ENCODE measurements around the gene KCNJ14. TPM values are rescaled to one million over a fixed set of nuclear protein-coding genes. Genes with fewer than 3 reads are reported as not detected.
"Not testable (repeated sequence)": the region's sequence is repeated elsewhere in the genome, so short reads cannot be mapped to it uniquely, and the experiment has no call there.

The KCNJ14 gene
- total RNA-seq, 3 donors from 2014 or later (not counting 1 experiment from before 2014, with no cell fraction given): 0.77 to 1.2 (median 0.85) TPM

DNA sequence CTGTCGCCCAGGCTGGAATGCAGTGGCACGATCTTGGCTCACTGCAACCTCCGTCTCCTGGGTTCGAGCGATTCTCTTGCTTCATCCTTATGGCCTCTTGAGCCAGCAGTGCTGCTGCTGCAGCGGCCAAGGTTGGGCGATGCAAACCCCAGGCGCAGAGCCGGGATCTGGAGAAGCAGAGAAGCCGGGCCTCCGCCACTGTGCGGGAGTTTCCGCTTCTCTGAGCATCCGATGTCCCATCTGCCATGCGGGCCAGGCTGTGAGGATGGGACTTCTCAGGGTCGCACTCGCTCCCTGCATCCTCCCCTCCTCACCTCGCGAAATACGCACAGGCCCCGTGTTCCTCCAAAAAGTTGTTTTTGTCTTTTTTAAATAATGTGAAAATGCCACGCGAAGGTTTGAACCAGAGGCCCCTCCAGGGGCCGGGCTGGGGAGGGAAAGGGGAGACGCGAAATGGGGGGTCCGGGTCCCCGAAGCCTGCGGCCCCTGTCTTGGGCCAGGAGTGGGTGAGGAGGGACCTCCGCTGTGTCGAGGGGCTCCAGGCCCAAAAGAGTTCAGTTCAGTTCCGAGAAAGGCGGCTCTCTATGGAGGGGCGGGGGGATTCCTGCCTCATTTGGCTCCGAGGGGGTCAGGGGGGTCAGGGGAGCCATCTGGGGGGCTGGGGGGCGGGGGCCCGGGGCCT lies 29.7 kb downstream of the KCNJ14 start:
- Histone ChIP-seq H3K36me3 (ENCODE audit: control insufficient read depth, insufficient read depth, low read length) (no peaks in the 10 kb centered on the region), H3K9me3 (ENCODE audit: control insufficient read depth, insufficient read depth, low read length) (no peaks in the 10 kb centered on the region), H3K27ac (ENCODE audit: low read length) (no peak overlapping the region), H3K4me3 (ENCODE audit: low read length) (no peak overlapping the region), H3K4me1 (ENCODE audit: control insufficient read depth, insufficient read depth, low read length) (peaks cover 22% of the 10 kb centered on the region), H3K27me3 (ENCODE audit: control insufficient read depth, insufficient read depth, low read length) (peaks cover 3% of the 10 kb centered on the region)
- ATAC-seq (no peak), DNase-seq (no peak)
- intact Hi-C loops (cut with micrococcal nuclease): no loop called here
- H3K36me3 Mint-ChIP-seq: no peaks in the 10 kb centered on the region
- peaks cover 9 to 16% of the 10 kb centered on the region in 2 donors for H3K4me1 Mint-ChIP-seq
- H3K27me3 Mint-ChIP-seq (ENCODE audit: low read depth in 2 of 2): peaks cover 0 to 7% of the 10 kb centered on the region in 2 donors
- no peak overlapping the region for H3K27ac Mint-ChIP-seq
- H3K4me3 Mint-ChIP-seq: no peak overlapping the region
- TF ChIP-seq, protein P1, sequence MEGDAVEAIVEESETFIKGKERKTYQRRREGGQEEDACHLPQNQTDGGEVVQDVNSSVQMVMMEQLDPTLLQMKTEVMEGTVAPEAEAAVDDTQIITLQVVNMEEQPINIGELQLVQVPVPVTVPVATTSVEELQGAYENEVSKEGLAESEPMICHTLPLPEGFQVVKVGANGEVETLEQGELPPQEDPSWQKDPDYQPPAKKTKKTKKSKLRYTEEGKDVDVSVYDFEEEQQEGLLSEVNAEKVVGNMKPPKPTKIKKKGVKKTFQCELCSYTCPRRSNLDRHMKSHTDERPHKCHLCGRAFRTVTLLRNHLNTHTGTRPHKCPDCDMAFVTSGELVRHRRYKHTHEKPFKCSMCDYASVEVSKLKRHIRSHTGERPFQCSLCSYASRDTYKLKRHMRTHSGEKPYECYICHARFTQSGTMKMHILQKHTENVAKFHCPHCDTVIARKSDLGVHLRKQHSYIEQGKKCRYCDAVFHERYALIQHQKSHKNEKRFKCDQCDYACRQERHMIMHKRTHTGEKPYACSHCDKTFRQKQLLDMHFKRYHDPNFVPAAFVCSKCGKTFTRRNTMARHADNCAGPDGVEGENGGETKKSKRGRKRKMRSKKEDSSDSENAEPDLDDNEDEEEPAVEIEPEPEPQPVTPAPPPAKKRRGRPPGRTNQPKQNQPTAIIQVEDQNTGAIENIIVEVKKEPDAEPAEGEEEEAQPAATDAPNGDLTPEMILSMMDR (IDR thresholded peaks at IDR 0.05): no peak
- WGBS (ENCODE audit: insufficient coverage): 93% methylated on average over 34 of the region's 37 CpGs
- H3K9me3 Mint-ChIP-seq: no peaks in the 10 kb centered on the region

DNA sequence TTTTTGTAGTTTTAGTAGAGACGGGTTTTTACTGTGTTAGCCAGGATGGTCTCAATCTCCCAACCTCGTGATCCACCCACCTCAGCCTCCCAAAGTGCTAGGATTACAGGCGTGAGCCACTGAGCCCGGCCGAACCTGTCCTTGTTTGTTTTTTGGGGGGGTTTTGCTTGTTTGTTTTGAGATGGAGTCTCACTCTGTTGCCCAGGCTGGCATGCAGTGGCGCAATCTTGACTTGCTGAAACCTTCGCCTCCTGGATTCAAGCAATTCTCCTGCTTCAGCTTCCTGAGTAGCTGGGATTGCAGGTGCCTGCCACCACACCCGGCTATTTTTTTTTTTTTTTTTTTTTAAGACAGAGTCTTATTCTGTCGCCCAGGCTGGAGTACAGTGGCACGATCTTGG lies 31.3 kb downstream of the KCNJ14 start:
- ATAC-seq; H3K9me3 ChIP-seq (ENCODE audit: control insufficient read depth, insufficient read depth, low read length); intact Hi-C loops (cut with micrococcal nuclease); H3K27ac ChIP-seq (ENCODE audit: low read length); H3K36me3 ChIP-seq (ENCODE audit: control insufficient read depth, insufficient read depth, low read length); DNase-seq; H3K4me3 Mint-ChIP-seq; H3K27ac Mint-ChIP-seq; H3K4me3 ChIP-seq (ENCODE audit: low read length); H3K36me3 Mint-ChIP-seq; H3K9me3 Mint-ChIP-seq: not testable (repeated sequence)
- Mint-ChIP-seq H3K27me3 (ENCODE audit: low read depth in 2 of 2) (peaks cover 0 to 12% of the 10 kb centered on the region in 2 donors), H3K4me1 (peaks cover 9 to 15% of the 10 kb centered on the region in 2 donors)
- H3K4me1 ChIP-seq (ENCODE audit: control insufficient read depth, insufficient read depth, low read length): peaks cover 21% of the 10 kb centered on the region
- 91% methylated on average over 10 of the region's 10 CpGs for WGBS (ENCODE audit: insufficient coverage)
- peaks cover 12% of the 10 kb centered on the region for H3K27me3 ChIP-seq (ENCODE audit: control insufficient read depth, insufficient read depth, low read length)

DNA sequence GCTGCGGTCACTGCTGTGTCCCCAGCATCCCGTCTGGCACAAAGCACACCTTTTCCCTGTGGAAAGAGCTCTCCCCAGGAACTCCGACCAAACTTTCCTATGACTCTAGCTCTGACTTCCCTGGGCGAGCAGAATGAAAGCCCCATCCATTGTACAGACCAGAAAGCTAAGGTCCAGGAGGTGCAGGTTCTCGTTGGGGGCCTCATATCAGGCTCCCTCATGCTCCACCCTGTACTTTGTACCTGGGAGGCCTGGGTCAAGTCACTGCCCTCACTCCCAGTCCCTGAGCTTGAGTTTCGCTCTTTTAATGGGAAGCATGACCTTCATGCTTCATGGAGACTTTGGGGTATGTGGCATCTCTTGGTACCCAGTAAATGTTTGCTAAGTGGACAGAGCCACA lies 32.2 kb downstream of the KCNJ14 start:
- no peak for ATAC-seq
- peaks cover 17 to 23% of the 10 kb centered on the region in 2 donors for H3K4me1 Mint-ChIP-seq
- WGBS (ENCODE audit: insufficient coverage): 94% methylated on average over 6 of the region's 6 CpGs
- Histone ChIP-seq H3K27me3 (ENCODE audit: control insufficient read depth, insufficient read depth, low read length) (peaks cover 13% of the 10 kb centered on the region), H3K4me3 (ENCODE audit: low read length) (no peak overlapping the region), H3K36me3 (ENCODE audit: control insufficient read depth, insufficient read depth, low read length) (no peaks in the 10 kb centered on the region), H3K9me3 (ENCODE audit: control insufficient read depth, insufficient read depth, low read length) (no peaks in the 10 kb centered on the region), H3K4me1 (ENCODE audit: control insufficient read depth, insufficient read depth, low read length) (peaks cover 30% of the 10 kb centered on the region), H3K27ac (ENCODE audit: low read length) (no peak overlapping the region)
- H3K36me3 Mint-ChIP-seq: no peaks in the 10 kb centered on the region
- no peaks in the 10 kb centered on the region for H3K9me3 Mint-ChIP-seq
- no peak overlapping the region for H3K27ac Mint-ChIP-seq
- DNase-seq: no peak
- intact Hi-C loops (cut with micrococcal nuclease): no loop called here
- H3K27me3 Mint-ChIP-seq (ENCODE audit: low read depth in 2 of 2): peaks cover 0 to 18% of the 10 kb centered on the region in 2 donors
- no peak overlapping the region for H3K4me3 Mint-ChIP-seq
- TF ChIP-seq, protein P1 (IDR thresholded peaks at IDR 0.05): no peak

DNA sequence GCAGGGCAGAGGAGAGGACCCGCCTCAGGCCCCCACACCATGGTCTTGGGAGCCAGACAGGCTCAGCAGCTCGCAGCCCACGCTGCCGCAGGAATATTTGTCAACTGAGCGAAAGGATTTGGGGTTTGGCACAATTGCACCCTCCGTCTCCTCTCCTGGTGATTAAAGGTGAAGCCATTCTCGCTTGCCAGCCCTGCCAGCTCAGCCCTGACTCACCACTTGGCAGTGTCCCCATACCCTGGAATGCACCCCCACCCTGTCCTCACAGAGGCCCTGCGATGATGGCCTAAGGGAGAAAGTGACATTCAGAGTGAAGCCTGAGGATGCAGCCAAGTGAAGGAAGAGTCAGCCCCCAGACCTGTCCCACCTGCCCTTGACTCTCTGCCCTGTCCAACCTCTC lies 32.6 kb downstream of the KCNJ14 start:
- Mint-ChIP-seq H3K4me3 (no peak overlapping the region), H3K27ac (no peak overlapping the region), H3K27me3 (ENCODE audit: low read depth in 2 of 2) (peaks cover 0 to 21% of the 10 kb centered on the region in 2 donors), H3K4me1 (peaks cover 21 to 27% of the 10 kb centered on the region in 2 donors), H3K36me3 (no peaks in the 10 kb centered on the region), H3K9me3 (no peaks in the 10 kb centered on the region)
- no peak for DNase-seq
- intact Hi-C loops (cut with micrococcal nuclease): no loop called here
- H3K9me3 ChIP-seq (ENCODE audit: control insufficient read depth, insufficient read depth, low read length): no peaks in the 10 kb centered on the region
- TF ChIP-seq, protein P1 (IDR thresholded peaks at IDR 0.05): no peak
- peaks cover 13% of the 10 kb centered on the region for H3K27me3 ChIP-seq (ENCODE audit: control insufficient read depth, insufficient read depth, low read length)
- H3K4me3 ChIP-seq (ENCODE audit: low read length): no peak overlapping the region
- no peak for ATAC-seq
- no peaks in the 10 kb centered on the region for H3K36me3 ChIP-seq (ENCODE audit: control insufficient read depth, insufficient read depth, low read length)
- 88% methylated on average over 8 of the region's 8 CpGs for WGBS (ENCODE audit: insufficient coverage)
- no peak overlapping the region for H3K27ac ChIP-seq (ENCODE audit: low read length)
- H3K4me1 ChIP-seq (ENCODE audit: control insufficient read depth, insufficient read depth, low read length): peaks cover 34% of the 10 kb centered on the region

DNA sequence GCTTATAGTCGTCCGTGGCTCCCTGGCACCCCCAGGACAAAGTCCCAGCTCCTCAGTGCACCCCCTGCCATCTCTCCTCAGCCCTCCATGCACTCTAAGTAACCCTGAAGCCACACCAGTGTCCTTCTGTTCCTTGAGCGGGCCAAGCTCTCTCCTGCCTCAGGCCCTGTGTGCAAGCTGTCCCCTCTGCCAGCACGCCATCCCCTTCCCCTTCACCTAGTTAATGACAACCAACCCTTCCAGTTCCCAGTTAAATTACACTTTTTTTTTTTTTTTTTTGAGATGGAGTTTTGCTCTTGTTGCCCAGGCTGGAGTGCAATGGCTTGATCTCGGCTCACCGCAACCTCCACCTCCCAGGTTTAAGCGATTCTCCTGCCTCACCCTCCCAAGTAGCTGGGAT lies 33.1 kb downstream of the KCNJ14 start:
- H3K27ac Mint-ChIP-seq; H3K4me3 ChIP-seq (ENCODE audit: low read length); H3K4me3 Mint-ChIP-seq; DNase-seq; H3K36me3 Mint-ChIP-seq; H3K9me3 ChIP-seq (ENCODE audit: control insufficient read depth, insufficient read depth, low read length); H3K36me3 ChIP-seq (ENCODE audit: control insufficient read depth, insufficient read depth, low read length); intact Hi-C loops (cut with micrococcal nuclease); ATAC-seq; H3K27ac ChIP-seq (ENCODE audit: low read length); H3K9me3 Mint-ChIP-seq: not testable (repeated sequence)
- peaks cover 0 to 21% of the 10 kb centered on the region in 2 donors for H3K27me3 Mint-ChIP-seq (ENCODE audit: low read depth in 2 of 2)
- WGBS (ENCODE audit: insufficient coverage): 88% methylated on average over 7 of the region's 7 CpGs
- peaks cover 22 to 31% of the 10 kb centered on the region in 2 donors for H3K4me1 Mint-ChIP-seq
- Histone ChIP-seq H3K4me1 (ENCODE audit: control insufficient read depth, insufficient read depth, low read length) (peaks cover 36% of the 10 kb centered on the region), H3K27me3 (ENCODE audit: control insufficient read depth, insufficient read depth, low read length) (peaks cover 13% of the 10 kb centered on the region)

Measured in natural killer cell (primary cell).